AG09319 (cell line): Measurements from ENCODE around the gene IL1R1.

Source experiments
- DNase-seq: peaks from one replicate; pipeline ENCODE4 v3.0.0-alpha.2; 2010; ENCODE audit warnings: low read depth; ENCODE audit errors: extremely low read depth
- TF ChIP-seq, protein P1 (sequence below): IDR thresholded peaks from 2 replicates; pipeline ENCODE4 v1.5.1; 2011; ENCODE audit warnings: low read depth, mild to moderate bottlenecking, inconsistent platforms, low read length, moderate library complexity

The IL1R1 gene

GRCh38 chr2:102154364-102154763 lies 11.8 kb downstream of the IL1R1 start:
- TF ChIP-seq, protein P1, sequence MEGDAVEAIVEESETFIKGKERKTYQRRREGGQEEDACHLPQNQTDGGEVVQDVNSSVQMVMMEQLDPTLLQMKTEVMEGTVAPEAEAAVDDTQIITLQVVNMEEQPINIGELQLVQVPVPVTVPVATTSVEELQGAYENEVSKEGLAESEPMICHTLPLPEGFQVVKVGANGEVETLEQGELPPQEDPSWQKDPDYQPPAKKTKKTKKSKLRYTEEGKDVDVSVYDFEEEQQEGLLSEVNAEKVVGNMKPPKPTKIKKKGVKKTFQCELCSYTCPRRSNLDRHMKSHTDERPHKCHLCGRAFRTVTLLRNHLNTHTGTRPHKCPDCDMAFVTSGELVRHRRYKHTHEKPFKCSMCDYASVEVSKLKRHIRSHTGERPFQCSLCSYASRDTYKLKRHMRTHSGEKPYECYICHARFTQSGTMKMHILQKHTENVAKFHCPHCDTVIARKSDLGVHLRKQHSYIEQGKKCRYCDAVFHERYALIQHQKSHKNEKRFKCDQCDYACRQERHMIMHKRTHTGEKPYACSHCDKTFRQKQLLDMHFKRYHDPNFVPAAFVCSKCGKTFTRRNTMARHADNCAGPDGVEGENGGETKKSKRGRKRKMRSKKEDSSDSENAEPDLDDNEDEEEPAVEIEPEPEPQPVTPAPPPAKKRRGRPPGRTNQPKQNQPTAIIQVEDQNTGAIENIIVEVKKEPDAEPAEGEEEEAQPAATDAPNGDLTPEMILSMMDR = no peak
- DNase-seq = no peak

DNA sequence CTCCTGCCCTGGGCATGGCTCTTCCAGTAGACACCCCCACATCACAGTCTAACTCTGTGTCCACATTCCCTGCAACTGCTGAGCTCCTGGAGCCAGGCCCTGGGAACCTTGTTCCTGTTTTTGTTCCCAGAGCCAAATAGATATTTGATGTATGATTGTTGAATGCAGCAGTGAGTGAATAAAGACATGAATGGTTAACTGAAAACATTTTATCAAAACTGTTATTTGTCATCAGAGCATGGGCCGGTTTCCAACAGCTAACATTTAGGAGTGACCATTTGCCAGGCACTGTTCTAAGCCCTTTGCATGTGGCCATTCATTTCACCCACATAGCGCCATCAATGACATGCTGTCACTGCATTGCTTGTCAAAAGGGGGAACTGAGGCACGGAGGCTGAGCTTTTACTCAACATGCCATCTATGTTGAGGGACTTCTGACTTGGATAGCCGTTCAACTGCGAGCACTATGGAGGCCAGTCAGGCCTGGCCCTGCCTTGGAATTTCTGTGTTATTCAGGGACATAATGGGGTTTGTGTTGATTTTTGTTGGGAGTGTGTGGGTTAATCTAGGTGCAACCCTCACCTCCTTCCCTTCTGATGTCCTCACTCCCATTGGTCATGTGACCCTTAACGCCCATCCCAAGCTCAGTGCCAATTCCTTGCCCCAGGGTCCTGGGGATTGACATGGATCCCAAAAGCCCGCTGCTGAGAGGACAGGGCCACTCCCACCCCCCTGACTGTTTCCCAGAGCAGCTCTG lies 12.6 kb downstream of the IL1R1 start:
- no peak for DNase-seq
- TF ChIP-seq, protein P1 = no peak

DNA sequence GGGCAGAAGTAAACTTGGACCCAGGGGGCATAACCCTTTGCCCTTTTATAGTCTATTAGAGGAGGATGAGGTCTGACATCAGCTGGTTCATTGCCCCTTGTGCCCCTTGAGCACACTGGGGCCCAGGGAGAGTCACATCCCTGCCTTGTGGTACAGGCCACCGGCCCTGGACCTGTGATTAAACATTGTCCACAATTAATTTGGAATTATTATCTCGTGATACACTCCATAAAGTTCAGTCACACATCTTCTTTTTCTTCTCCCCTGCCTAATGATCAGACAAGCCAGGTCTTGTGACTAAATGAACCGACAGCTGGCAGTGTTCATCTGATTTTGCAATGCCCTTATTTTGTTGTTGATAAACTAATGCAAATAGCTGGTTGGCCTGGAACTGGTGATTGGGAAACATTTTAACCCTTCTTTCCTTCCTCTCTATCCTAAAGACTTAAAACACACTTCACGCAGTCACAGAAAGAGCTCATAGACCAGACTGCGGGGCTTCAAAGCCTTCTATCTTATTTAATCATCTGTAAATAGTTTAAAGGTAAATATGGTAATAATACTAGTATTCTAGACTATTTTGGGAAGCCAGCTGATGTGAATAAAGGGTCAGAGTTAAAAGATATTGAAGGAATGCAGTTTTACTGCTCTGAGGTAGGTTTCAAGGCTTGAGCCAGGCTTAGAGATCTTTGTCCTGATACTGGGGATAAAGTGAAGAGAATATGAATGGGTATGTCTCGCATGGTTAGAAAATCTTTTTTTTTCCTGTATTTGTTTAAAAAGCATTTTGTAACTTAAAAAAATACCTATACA lies 13.4 kb downstream of the IL1R1 start:
- TF ChIP-seq, protein P1 = no peak
- peak; percentile 71 for DNase-seq

- DNase-seq = no peak
- TF ChIP-seq, protein P1 = no peak
Measured at GRCh38 chr2:102158011-102158755, 15.6 kb downstream of the IL1R1 start.

- DNase-seq = no peak
- TF ChIP-seq, protein P1 = no peak
Measured at GRCh38 chr2:102159295-102159694, 16.7 kb downstream of the IL1R1 start.

DNA sequence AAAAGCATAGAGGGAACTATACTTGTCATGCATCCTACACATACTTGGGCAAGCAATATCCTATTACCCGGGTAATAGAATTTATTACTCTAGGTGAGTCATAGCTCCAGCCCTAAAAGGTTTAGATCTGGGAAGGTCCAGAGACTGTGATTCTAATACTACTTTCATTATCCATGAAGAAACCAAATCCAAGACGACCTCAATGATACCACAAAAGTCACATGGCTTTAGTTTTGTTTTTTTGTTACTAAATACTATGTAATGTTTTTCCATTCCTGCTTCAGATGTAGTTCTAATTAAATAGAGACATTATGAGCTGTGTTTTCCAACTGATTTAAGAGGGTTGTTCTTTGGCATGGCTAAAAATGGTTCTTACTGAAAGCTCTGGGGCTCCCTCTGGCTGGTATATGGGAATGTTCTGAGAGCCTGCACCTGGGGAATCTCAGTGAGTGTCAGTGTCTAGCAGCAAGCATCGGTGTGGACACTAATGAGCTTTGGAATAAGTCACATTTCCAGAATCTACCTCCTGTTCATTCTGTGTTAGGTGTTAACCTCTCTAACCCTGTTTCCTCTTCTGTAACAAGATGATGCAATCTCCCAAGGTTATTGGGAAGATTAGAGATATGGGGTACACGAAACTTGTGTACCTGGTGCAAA lies 23.8 kb downstream of the IL1R1 start:
- DNase-seq = peak; percentile 42

More for the DNA sequence above, 23.8 kb downstream of the IL1R1 start:
- TF ChIP-seq, protein P1 = peak; percentile 64
